ENCODE data around the gene PTPRG. TPM values are rescaled to one million over a fixed set of nuclear protein-coding genes. Genes with fewer than 3 reads are reported as not detected.

PTPRG gene
- total RNA-seq, 2 donors from 2014 or later, result not detected

GRCh38 chr3:61892891-61893290 lies 331.5 kb downstream of the PTPRG start:
- H3K36me3 Mint-ChIP-seq (ENCODE audit: low read depth), result no peaks in the 10 kb centered on the region
- no peak overlapping the region for H3K4me3 Mint-ChIP-seq
- H3K4me1 Mint-ChIP-seq, result no peaks in the 10 kb centered on the region
- peaks cover 3% of the 10 kb centered on the region for H3K9me3 Mint-ChIP-seq
- peaks cover 7% of the 10 kb centered on the region for H3K27me3 Mint-ChIP-seq
- no peak overlapping the region for H3K27ac Mint-ChIP-seq
- no peak for ATAC-seq (replicated peaks)

GRCh38 chr3:61893840-61894566 lies 332.6 kb downstream of the PTPRG start:
- Mint-ChIP-seq H3K27me3 (peaks cover 7% of the 10 kb centered on the region), H3K36me3 (ENCODE audit: low read depth) (no peaks in the 10 kb centered on the region), H3K4me3 (no peak overlapping the region), H3K9me3 (peaks cover 3% of the 10 kb centered on the region), H3K27ac (no peak overlapping the region), H3K4me1 (no peaks in the 10 kb centered on the region)
- ATAC-seq (replicated peaks), result no peak

GRCh38 chr3:61894988-61895935 lies 333.9 kb downstream of the PTPRG start:
- peaks cover 3% of the 10 kb centered on the region for H3K9me3 Mint-ChIP-seq
- H3K27ac Mint-ChIP-seq, result no peak overlapping the region
- H3K4me3 Mint-ChIP-seq, result no peak overlapping the region
- no peaks in the 10 kb centered on the region for H3K4me1 Mint-ChIP-seq
- peaks cover 7% of the 10 kb centered on the region for H3K27me3 Mint-ChIP-seq
- no peaks in the 10 kb centered on the region for H3K36me3 Mint-ChIP-seq (ENCODE audit: low read depth)
- peak; percentile 86 for ATAC-seq (replicated peaks)

GRCh38 chr3:61896251-61896650 lies 334.9 kb downstream of the PTPRG start:
- Mint-ChIP-seq H3K4me1 (no peaks in the 10 kb centered on the region), H3K27me3 (peaks cover 7% of the 10 kb centered on the region), H3K9me3 (peaks cover 3% of the 10 kb centered on the region), H3K36me3 (ENCODE audit: low read depth) (no peaks in the 10 kb centered on the region), H3K4me3 (no peak overlapping the region), H3K27ac (no peak overlapping the region)
- ATAC-seq (replicated peaks), result no peak

GRCh38 chr3:61897848-61898247 lies 336.5 kb downstream of the PTPRG start:
- ATAC-seq (replicated peaks), result no peak
- no peaks in the 10 kb centered on the region for H3K9me3 Mint-ChIP-seq
- no peaks in the 10 kb centered on the region for H3K36me3 Mint-ChIP-seq (ENCODE audit: low read depth)
- no peak overlapping the region for H3K4me3 Mint-ChIP-seq
- H3K27ac Mint-ChIP-seq, result no peak overlapping the region
- peaks cover 2% of the 10 kb centered on the region for H3K27me3 Mint-ChIP-seq
- H3K4me1 Mint-ChIP-seq, result no peaks in the 10 kb centered on the region

GRCh38 chr3:61899700-61900462 lies 338.5 kb downstream of the PTPRG start:
- H3K4me1 Mint-ChIP-seq, result no peaks in the 10 kb centered on the region
- H3K27ac Mint-ChIP-seq, result no peak overlapping the region
- no peak for ATAC-seq (replicated peaks)
- H3K27me3 Mint-ChIP-seq, result no peaks in the 10 kb centered on the region
- H3K4me3 Mint-ChIP-seq, result no peak overlapping the region
- no peaks in the 10 kb centered on the region for H3K9me3 Mint-ChIP-seq
- no peaks in the 10 kb centered on the region for H3K36me3 Mint-ChIP-seq (ENCODE audit: low read depth)

- H3K9me3 Mint-ChIP-seq, result no peaks in the 10 kb centered on the region
Observed at GRCh38 chr3:61901496-61901895, 340.1 kb downstream of the PTPRG start.

GRCh38 chr3:61901986-61902385 lies 340.6 kb downstream of the PTPRG start:
- Mint-ChIP-seq H3K4me1 (no peaks in the 10 kb centered on the region), H3K27ac (no peak overlapping the region), H3K9me3 (no peaks in the 10 kb centered on the region), H3K4me3 (no peak overlapping the region), H3K27me3 (no peaks in the 10 kb centered on the region), H3K36me3 (ENCODE audit: low read depth) (no peaks in the 10 kb centered on the region)
- ATAC-seq (replicated peaks), result no peak

More at GRCh38 chr3:61901496-61901895, 340.1 kb downstream of the PTPRG start:
- no peaks in the 10 kb centered on the region for H3K4me1 Mint-ChIP-seq
- H3K27me3 Mint-ChIP-seq, result no peaks in the 10 kb centered on the region
- no peak overlapping the region for H3K27ac Mint-ChIP-seq
- H3K36me3 Mint-ChIP-seq (ENCODE audit: low read depth), result no peaks in the 10 kb centered on the region
- ATAC-seq (replicated peaks), result no peak
- H3K4me3 Mint-ChIP-seq, result no peak overlapping the region

- Mint-ChIP-seq H3K4me1 (no peaks in the 10 kb centered on the region), H3K36me3 (ENCODE audit: low read depth) (no peaks in the 10 kb centered on the region), H3K27me3 (no peaks in the 10 kb centered on the region), H3K27ac (no peak overlapping the region), H3K9me3 (no peaks in the 10 kb centered on the region), H3K4me3 (no peak overlapping the region)
- no peak for ATAC-seq (replicated peaks)
Observed at GRCh38 chr3:61903074-61903473, 341.7 kb downstream of the PTPRG start.

GRCh38 chr3:61903931-61904657 lies 342.7 kb downstream of the PTPRG start:
- Mint-ChIP-seq H3K27ac (no peak overlapping the region), H3K27me3 (no peaks in the 10 kb centered on the region), H3K9me3 (no peaks in the 10 kb centered on the region), H3K4me3 (no peak overlapping the region), H3K4me1 (no peaks in the 10 kb centered on the region), H3K36me3 (ENCODE audit: low read depth) (no peaks in the 10 kb centered on the region)
- no peak for ATAC-seq (replicated peaks)

GRCh38 chr3:61907210-61907795 lies 345.9 kb downstream of the PTPRG start:
- Mint-ChIP-seq H3K9me3 (no peaks in the 10 kb centered on the region), H3K4me3 (no peak overlapping the region), H3K4me1 (no peaks in the 10 kb centered on the region), H3K27me3 (no peaks in the 10 kb centered on the region), H3K36me3 (ENCODE audit: low read depth) (no peaks in the 10 kb centered on the region), H3K27ac (no peak overlapping the region)
- no peak for ATAC-seq (replicated peaks)

- no peaks in the 10 kb centered on the region for H3K27me3 Mint-ChIP-seq
Observed at GRCh38 chr3:61908382-61908781, 347.0 kb downstream of the PTPRG start.

GRCh38 chr3:61910732-61911131 lies 349.4 kb downstream of the PTPRG start:
- no peaks in the 10 kb centered on the region for H3K4me1 Mint-ChIP-seq
- ATAC-seq (replicated peaks), result no peak
- no peaks in the 10 kb centered on the region for H3K36me3 Mint-ChIP-seq (ENCODE audit: low read depth)
- H3K27ac Mint-ChIP-seq, result no peak overlapping the region
- no peak overlapping the region for H3K4me3 Mint-ChIP-seq
- no peaks in the 10 kb centered on the region for H3K27me3 Mint-ChIP-seq
- H3K9me3 Mint-ChIP-seq, result no peaks in the 10 kb centered on the region

More at GRCh38 chr3:61908382-61908781, 347.0 kb downstream of the PTPRG start:
- no peaks in the 10 kb centered on the region for H3K36me3 Mint-ChIP-seq (ENCODE audit: low read depth)
- no peak overlapping the region for H3K27ac Mint-ChIP-seq
- no peak for ATAC-seq (replicated peaks)
- no peaks in the 10 kb centered on the region for H3K4me1 Mint-ChIP-seq
- H3K4me3 Mint-ChIP-seq, result no peak overlapping the region
- no peaks in the 10 kb centered on the region for H3K9me3 Mint-ChIP-seq
